Raji (cell line): Measurements from ENCODE around the gene CNIH2.

Experiments used
- POLR2A ChIP-seq: IDR thresholded peaks from 2 replicates; pipeline ENCODE4 v1.6.1; 2011; ENCODE audit warnings: low read depth, low read length, control low read depth; ENCODE audit not compliant: insufficient read depth

The CNIH2 gene

GRCh38 chr11:66327171-66328030 is 49.4 kb downstream of the CNIH2 start:
- TF ChIP-seq POLR2A: no peak

- no peak for TF ChIP-seq POLR2A
Measured at GRCh38 chr11:66328031-66328301, 50.0 kb downstream of the CNIH2 start.

DNA sequence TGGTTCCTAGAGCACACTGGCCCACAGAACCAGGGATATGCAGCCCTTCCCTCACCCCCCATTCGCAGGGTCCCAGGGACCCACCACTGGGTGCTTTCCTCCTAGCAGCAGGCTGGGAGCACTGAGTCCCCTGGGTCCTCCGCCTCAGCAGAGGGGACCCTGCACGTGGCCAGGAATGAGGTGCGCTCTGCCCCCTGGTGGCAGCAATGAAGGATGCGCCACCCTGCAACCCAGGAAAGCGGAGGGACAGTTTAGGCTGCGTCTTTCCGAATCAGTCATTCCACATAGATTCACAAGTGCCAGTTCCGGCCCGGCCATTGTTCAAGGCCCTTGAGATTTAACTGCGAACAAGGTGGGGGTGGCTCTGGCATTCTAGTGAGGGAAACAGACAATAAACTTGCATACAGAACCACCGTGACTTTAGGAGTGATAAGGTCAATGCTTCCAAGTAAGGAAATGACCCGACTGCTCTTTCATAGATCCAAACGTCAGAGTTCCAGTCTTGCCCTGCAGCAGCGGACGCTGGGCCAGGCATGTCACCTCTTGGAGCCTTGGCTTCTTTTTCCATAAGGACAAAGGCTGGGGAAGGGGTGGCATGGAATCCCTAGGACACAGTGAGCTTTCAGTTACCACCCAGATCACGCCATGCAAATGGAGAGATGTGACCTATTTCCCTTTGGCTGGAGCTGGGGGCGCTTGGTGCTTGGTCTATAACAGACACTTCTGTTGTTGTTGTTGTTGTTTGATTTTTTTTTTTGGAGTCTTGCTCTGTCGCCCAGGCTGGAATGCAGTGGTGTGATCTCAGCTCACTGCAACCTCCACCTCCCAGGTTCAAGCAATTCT is 50.5 kb downstream of the CNIH2 start:
- peak; percentile 48 for TF ChIP-seq POLR2A

GRCh38 chr11:66329165-66329673 is 51.2 kb downstream of the CNIH2 start:
- no peak for TF ChIP-seq POLR2A

DNA sequence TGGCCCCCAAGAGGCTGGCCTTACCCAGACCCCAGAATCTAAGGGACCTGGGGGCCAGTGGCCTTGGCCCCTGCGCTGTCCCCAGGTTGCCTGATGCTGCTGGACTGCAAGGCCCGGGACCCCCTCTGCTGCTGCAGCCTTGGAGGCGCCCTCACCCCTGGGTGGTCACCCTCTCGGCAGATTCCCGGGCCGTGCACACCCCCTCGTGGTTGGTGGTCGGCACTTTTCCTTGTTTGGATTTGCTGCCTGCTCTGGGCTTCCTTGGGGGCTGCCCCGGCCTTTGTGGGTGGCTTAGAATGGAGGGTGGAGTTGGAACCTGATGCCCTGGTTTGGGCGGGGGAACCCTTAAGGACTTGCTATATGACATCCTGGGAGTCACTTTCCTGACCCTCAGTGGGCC is 53.0 kb downstream of the CNIH2 start:
- no peak for TF ChIP-seq POLR2A

GRCh38 chr11:66331542-66332370 is 53.8 kb downstream of the CNIH2 start:
- no peak for TF ChIP-seq POLR2A

GRCh38 chr11:66332371-66333219 is 54.6 kb downstream of the CNIH2 start:
- no peak for TF ChIP-seq POLR2A

GRCh38 chr11:66333220-66333877 is 55.4 kb downstream of the CNIH2 start:
- TF ChIP-seq POLR2A: no peak
